SU-DHL-6 (cell line): ENCODE data around the gene P3H3.

ENCODE experiments used
- H2AFZ ChIP-seq: fragments of 200-600 bp; sonication (generic); 2 replicates; pipeline ENCODE4 v1.6.1; 2014; ENCODE audit warnings: low read depth, mild to moderate bottlenecking, moderate library complexity, mixed read lengths, antibody characterized with exemption, low read length; ENCODE audit not compliant: severe bottlenecking
- H3F3A ChIP-seq: fragments of 200-600 bp; shearing (Covaris generic); 2 replicates; pipeline ENCODE4 v1.6.0; 2016; ENCODE audit warnings: antibody characterized with exemption, mild to moderate bottlenecking; ENCODE audit not compliant: insufficient read depth
- H3K27ac ChIP-seq: fragments of 200-600 bp; sonication (generic); 2 replicates; pipeline ENCODE4 v1.5.1; 2016; ENCODE audit warnings: low read depth, mild to moderate bottlenecking, low read length, moderate library complexity, mixed read lengths
- H3K27me3 ChIP-seq: fragments of 200-600 bp; sonication (generic), shearing (Covaris generic); 2 replicates; pipeline ENCODE4 v1.6.0; 2014; ENCODE audit warnings: mild to moderate bottlenecking, low read length
- H3K36me3 ChIP-seq: fragments of 200-600 bp; sonication (generic); 2 replicates; pipeline ENCODE4 v1.6.1; 2014; ENCODE audit warnings: mild to moderate bottlenecking, low read length, mixed read lengths
- H3K4me2 ChIP-seq: fragments of 300-600, 200-600 bp; shearing (Covaris generic), sonication (generic); 2 replicates; pipeline ENCODE4 v1.6.0; 2014; ENCODE audit warnings: low read length, low read depth, mild to moderate bottlenecking; ENCODE audit not compliant: poor library complexity, severe bottlenecking
- H3K4me3 ChIP-seq: fragments of 200-600 bp; sonication (generic); 2 replicates; pipeline ENCODE4 v1.5.1; 2014; ENCODE audit warnings: antibody characterized with exemption, low read length, mild to moderate bottlenecking, mixed read lengths; ENCODE audit not compliant: insufficient read depth, poor library complexity, severe bottlenecking
- H3K79me2 ChIP-seq: fragments of 200-600 bp; sonication (generic); 2 replicates; pipeline ENCODE4 v1.6.1; 2014; ENCODE audit warnings: mild to moderate bottlenecking, low read length, moderate library complexity; ENCODE audit not compliant: insufficient read depth
- H3K9ac ChIP-seq: fragments of 200-600 bp; sonication (generic); 2 replicates; pipeline ENCODE4 v1.7.0; 2014; ENCODE audit warnings: mild to moderate bottlenecking, low read length
- H3K9me2 ChIP-seq: fragments of 200-600 bp; sonication (generic); replicated peaks from 2 replicates; pipeline ENCODE4 v1.6.1; 2014; ENCODE audit warnings: low read length; ENCODE audit not compliant: insufficient read depth
- H3K9me3 ChIP-seq: fragments of 200-600 bp; sonication (generic); 2 replicates; pipeline ENCODE4 v1.6.1; 2014; ENCODE audit warnings: low read length, mixed read lengths; ENCODE audit not compliant: insufficient read depth
- H4K20me1 ChIP-seq: fragments of 200-600 bp; sonication (generic); 2 replicates; pipeline ENCODE4 v1.6.1; 2014; ENCODE audit warnings: low read depth, mild to moderate bottlenecking, antibody characterized with exemption, low read length, moderate library complexity, mixed read lengths
- EZH2phosphoT487 ChIP-seq: fragments of 200-600 bp; sonication (generic), shearing (Covaris generic); conservative IDR thresholded peaks from 2 replicates; pipeline ENCODE4 v1.6.1; 2018; ENCODE audit warnings: mild to moderate bottlenecking, antibody characterized with exemption, low read length, moderate library complexity, mixed read lengths
- TF ChIP-seq, protein P1 (sequence below): fragments of 200-600 bp; sonication (generic); IDR thresholded peaks from one replicate; pipeline ENCODE4 v1.5.1; 2017; ENCODE audit warnings: antibody characterized with exemption, mild to moderate bottlenecking, low read length, moderate library complexity; ENCODE audit not compliant: insufficient read depth, poor library complexity, severe bottlenecking

P3H3 gene, protein sequence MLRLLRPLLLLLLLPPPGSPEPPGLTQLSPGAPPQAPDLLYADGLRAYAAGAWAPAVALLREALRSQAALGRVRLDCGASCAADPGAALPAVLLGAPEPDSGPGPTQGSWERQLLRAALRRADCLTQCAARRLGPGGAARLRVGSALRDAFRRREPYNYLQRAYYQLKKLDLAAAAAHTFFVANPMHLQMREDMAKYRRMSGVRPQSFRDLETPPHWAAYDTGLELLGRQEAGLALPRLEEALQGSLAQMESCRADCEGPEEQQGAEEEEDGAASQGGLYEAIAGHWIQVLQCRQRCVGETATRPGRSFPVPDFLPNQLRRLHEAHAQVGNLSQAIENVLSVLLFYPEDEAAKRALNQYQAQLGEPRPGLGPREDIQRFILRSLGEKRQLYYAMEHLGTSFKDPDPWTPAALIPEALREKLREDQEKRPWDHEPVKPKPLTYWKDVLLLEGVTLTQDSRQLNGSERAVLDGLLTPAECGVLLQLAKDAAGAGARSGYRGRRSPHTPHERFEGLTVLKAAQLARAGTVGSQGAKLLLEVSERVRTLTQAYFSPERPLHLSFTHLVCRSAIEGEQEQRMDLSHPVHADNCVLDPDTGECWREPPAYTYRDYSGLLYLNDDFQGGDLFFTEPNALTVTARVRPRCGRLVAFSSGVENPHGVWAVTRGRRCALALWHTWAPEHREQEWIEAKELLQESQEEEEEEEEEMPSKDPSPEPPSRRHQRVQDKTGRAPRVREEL

DNA sequence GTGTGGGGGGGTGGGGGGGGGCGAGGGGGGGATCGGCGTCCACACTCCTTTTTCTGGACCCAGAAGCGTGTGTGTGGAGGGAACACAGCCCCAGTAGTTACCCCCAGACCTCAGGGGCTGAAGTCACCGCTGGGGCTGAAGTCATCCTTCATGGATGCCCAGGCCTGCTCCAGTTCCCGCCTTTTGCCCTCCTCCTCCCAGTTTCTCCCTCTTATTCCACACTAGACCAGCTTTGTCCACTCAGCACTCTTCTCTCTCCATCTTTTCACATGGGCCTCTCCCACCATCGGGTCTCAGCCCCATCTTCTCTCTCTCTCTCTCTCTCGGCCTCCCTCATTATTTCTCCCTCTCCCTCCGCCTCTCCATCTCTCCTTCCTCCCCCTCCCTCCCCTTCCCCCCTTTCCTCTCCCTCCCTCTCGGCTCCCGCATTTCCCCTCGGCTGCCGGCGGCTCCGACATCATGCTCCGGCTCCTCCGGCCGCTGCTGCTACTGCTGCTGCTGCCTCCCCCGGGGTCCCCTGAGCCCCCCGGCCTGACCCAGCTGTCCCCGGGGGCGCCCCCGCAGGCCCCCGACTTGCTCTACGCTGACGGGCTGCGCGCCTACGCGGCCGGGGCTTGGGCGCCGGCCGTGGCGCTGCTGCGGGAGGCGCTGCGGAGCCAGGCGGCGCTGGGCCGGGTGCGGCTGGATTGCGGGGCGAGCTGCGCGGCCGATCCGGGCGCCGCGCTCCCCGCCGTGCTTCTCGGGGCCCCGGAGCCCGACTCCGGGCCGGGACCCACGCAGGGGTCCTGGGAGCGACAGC is at the start of gene P3H3:
P3H3 (plus strand) TSS at position 426 of the 799 bp plus-strand sequence; CDS start at position 460, 34 bp downstream.
- Histone ChIP-seq H3K79me2 (no peaks in the 10 kb centered on the region), H3K4me2 (peak within 1 kb of the TSS; percentile 29), H3K9me3 (no peaks in the 10 kb centered on the region), H3K9ac (no peak within 1 kb of the TSS), H3K9me2 (no peaks in the 10 kb centered on the region), H3F3A (no peaks in the 10 kb centered on the region), H4K20me1 (no peaks in the 10 kb centered on the region; the same call in 1 of the 2 replicates), H3K36me3 (no peaks in the 10 kb centered on the region), H3K27me3 (no peaks in the 10 kb centered on the region), H3K27ac (no peak within 1 kb of the TSS), H3K4me3 (peak within 1 kb of the TSS; percentile 5), H2AFZ (no peak within 1 kb of the TSS)
- TF ChIP-seq EZH2phosphoT487: peak; percentile 99; the same call in 1 of the 2 replicates
- TF ChIP-seq, protein P1, sequence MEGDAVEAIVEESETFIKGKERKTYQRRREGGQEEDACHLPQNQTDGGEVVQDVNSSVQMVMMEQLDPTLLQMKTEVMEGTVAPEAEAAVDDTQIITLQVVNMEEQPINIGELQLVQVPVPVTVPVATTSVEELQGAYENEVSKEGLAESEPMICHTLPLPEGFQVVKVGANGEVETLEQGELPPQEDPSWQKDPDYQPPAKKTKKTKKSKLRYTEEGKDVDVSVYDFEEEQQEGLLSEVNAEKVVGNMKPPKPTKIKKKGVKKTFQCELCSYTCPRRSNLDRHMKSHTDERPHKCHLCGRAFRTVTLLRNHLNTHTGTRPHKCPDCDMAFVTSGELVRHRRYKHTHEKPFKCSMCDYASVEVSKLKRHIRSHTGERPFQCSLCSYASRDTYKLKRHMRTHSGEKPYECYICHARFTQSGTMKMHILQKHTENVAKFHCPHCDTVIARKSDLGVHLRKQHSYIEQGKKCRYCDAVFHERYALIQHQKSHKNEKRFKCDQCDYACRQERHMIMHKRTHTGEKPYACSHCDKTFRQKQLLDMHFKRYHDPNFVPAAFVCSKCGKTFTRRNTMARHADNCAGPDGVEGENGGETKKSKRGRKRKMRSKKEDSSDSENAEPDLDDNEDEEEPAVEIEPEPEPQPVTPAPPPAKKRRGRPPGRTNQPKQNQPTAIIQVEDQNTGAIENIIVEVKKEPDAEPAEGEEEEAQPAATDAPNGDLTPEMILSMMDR: no peak

DNA sequence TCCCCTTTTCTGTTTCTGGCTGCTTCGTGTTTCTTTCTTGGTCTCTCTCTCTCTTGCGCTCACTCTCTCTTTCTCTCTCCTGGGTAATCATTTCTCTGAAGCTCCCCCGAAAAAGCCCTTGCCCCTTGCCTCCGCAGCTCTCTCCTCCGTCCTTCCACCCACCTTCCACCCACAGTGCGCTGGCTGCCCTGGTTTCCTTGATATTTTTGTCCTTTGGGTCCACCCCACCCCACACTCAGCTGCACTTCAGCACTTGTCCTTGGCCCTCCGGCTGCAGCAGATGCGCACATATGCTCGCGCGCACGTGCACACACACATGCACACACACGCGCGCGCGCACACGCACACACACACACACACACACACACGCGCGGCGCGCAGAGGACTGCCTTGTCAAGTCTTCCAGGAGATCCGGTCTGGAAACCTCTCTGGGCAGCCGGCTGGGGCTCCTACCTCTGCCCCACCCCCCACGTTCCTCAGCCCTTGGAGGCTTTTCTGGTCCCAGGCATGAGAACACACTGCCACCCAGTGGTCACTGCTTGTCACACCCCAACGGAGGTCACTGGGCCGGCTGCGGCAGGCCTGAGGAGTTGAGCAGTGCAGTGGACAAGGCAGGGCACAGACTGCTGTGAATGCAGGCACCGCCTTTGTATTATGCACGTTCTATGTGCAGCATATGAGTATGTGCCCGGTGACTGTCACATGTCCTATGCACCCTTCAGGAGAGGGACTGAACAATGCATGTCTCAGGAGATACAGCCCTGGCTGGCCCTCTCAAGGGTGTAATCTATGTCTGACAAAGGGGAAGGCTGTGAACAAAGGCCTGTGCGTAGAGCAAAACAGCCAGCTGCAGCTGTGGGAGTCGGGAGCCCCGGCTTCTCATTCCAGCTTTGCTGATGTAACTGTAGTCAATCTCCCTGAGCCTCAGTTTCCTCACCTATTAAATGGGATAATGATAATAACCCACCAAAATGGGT is 49.3 kb upstream of the P3H3 start:
- H3K27ac ChIP-seq: no peak overlapping the region
- peak overlapping the region; percentile 76 for H3K4me2 ChIP-seq
- H3K9me2 ChIP-seq: no peaks in the 10 kb centered on the region
- TF ChIP-seq, protein P1: peak; percentile 92
- no peak for TF ChIP-seq EZH2phosphoT487
- H3F3A ChIP-seq: no peaks in the 10 kb centered on the region
- peak overlapping the region; percentile 47 for H3K9ac ChIP-seq
- peak overlapping the region; percentile 48 for H3K4me3 ChIP-seq
- no peaks in the 10 kb centered on the region for H4K20me1 ChIP-seq
- peak overlapping the region; percentile 84 for H2AFZ ChIP-seq
- H3K27me3 ChIP-seq: no peaks in the 10 kb centered on the region
- H3K79me2 ChIP-seq: no peaks in the 10 kb centered on the region
- H3K36me3 ChIP-seq: no peaks in the 10 kb centered on the region
- no peaks in the 10 kb centered on the region for H3K9me3 ChIP-seq

DNA sequence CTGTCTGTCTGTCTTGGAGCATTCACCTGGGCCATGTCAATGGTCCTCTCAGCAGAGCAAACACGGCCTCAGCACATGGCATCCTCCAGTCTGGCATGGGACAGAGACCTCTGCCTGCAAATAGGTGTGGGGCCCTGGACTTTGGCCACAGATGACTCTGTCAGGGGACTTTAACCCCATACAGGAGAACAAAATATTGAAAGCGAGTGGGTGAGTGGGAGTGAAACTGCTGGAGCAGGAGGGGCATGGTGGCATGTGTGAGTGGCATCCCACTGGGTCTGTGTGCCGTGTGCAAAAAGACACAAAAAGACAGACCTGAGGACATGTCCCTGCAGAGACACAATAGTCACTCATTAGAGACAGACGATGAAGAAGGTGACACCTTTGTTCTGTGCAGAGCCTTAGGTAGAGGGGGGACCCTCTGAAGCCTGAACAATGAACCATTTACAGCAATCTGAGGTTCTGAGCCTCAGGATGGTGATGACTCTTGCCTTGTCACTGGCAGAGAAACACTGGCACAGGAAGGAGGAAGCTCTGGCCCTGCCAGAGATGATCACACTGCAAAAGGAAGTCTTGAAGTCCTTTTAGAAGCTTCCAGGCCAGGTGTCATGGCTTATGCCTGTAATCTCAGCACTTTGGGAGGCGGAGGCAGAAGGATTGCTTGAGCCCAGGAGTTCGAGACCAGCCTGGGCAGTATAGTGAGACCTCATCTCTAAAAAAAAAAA is 48.3 kb upstream of the P3H3 start:
- no peak overlapping the region for H3K9ac ChIP-seq
- H3K9me2 ChIP-seq: no peaks in the 10 kb centered on the region
- H2AFZ ChIP-seq: no peak overlapping the region
- no peak overlapping the region for H3K27ac ChIP-seq
- TF ChIP-seq, protein P1: no peak
- TF ChIP-seq EZH2phosphoT487: no peak
- no peak overlapping the region for H3K4me2 ChIP-seq
- no peaks in the 10 kb centered on the region for H3K36me3 ChIP-seq
- H3K9me3 ChIP-seq: no peaks in the 10 kb centered on the region
- H4K20me1 ChIP-seq: no peaks in the 10 kb centered on the region
- H3F3A ChIP-seq: no peaks in the 10 kb centered on the region
- H3K4me3 ChIP-seq: no peak overlapping the region
- no peaks in the 10 kb centered on the region for H3K79me2 ChIP-seq
- H3K27me3 ChIP-seq: no peaks in the 10 kb centered on the region
